HCT116 (cell line): ENCODE measurements around the gene PIM3. TPM values are rescaled to one million over a fixed set of nuclear protein-coding genes. Genes with fewer than 3 reads are reported as not detected.

Experiments
- ATAC-seq: fragments of 200-7000 bp; cut with Tn5 transposase; 2 replicates; pipeline ENCODE4 v1.9.1; 2020; ENCODE audit warnings: mild to moderate bottlenecking, moderate library complexity
- BruUV-seq: library from RNA; stranded (reverse); fragments of 400-500 nt; replicated peaks from 2 replicates; lab custom pipeline; 2021; lab: Mats Ljungman, UMichigan
- CTCF ChIA-PET: fragments of 300-600 bp; sonication (Branson Sonifier 250); formaldehyde crosslinking; loops from one replicate; lab custom pipeline; 2021; ENCODE audit warnings: antibody characterized with exemption; lab: Charles Lee
- POLR2A ChIA-PET: fragments of 300-600, 350-600 bp; sonication (Branson Sonifier 250); formaldehyde crosslinking; loops from one replicate; lab custom pipeline; 2021; ENCODE audit warnings: antibody characterized with exemption; lab: Charles Lee
- RAD21 ChIA-PET, 2 experiments: fragments of 300-600 bp; sonication (Branson Sonifier 250); formaldehyde crosslinking; loops; one replicate each; lab custom pipeline; 2023; ENCODE audit warnings: low total read pairs in 2 of 2; ENCODE audit not compliant: uncharacterized antibody in 2 of 2, unreplicated experiment in 2 of 2, low non-redundant PET in 1 of 2; lab: Charles Lee
- DNase-seq: peaks from one replicate; pipeline ENCODE4 v3.0.0-alpha.2; 2010; ENCODE audit warnings: low read depth, low spot score
- H2AFZ ChIP-seq: fragments of 200-600 bp; shearing (Covaris generic), sonication (generic); 2 replicates; pipeline ENCODE4 v1.6.1; 2017; ENCODE audit warnings: low read depth, mixed run types, mixed read lengths, antibody characterized with exemption, low read length; ENCODE audit not compliant: poor library complexity, severe bottlenecking
- H3K27ac ChIP-seq: 2 replicates; pipeline ENCODE4 v1.5.1; 2012; ENCODE audit warnings: low read depth, low read length
- H3K27me3 ChIP-seq: fragments of 200-600 bp; sonication (generic); 2 replicates; pipeline ENCODE4 v1.6.1; 2016; ENCODE audit warnings: mixed run types, low read length, mixed read lengths; ENCODE audit not compliant: insufficient read depth
- H3K36me3 ChIP-seq, 2 experiments: fragments of 200-500 bp in 1 of 2; fragments of 200-600 bp in 1 of 2; sonication (Bioruptor generic) in 1 of 2; sonication (generic) in 1 of 2; 2 replicates each; pipeline versions ENCODE4 v1.5.1 to v1.6.1; 2014 to 2016; ENCODE audit warnings: low read length in 2 of 2, inconsistent platforms in 1 of 2, mixed read lengths in 1 of 2, mixed run types in 1 of 2; ENCODE audit not compliant: insufficient read depth in 2 of 2, control insufficient read depth in 1 of 2
- H3K4me1 ChIP-seq, 2 experiments: fragments of 200-600 bp in 1 of 2; sonication (generic) in 1 of 2; 2 replicates each; pipeline versions ENCODE4 v1.5.1 to v1.6.1; 2012 to 2017; ENCODE audit warnings: low read length in 2 of 2, inconsistent platforms in 1 of 2, mild to moderate bottlenecking in 1 of 2, mixed read lengths in 1 of 2, mixed run types in 1 of 2, moderate library complexity in 1 of 2; ENCODE audit not compliant: insufficient read depth in 2 of 2, control insufficient read depth in 1 of 2
- H3K4me2 ChIP-seq: fragments of 200-600 bp; sonication (generic); 2 replicates; pipeline ENCODE4 v1.6.1; 2017; ENCODE audit warnings: mixed run types, low read length, mixed read lengths
- H3K4me3 ChIP-seq, 2 experiments: fragments of 200-600 bp in 1 of 2; sonication (generic) in 1 of 2; replicated peaks in 1 of 2; 2 replicates each; pipeline ENCODE4 v1.5.1; 2011 to 2016; ENCODE audit warnings: low read length in 2 of 2, control low read depth in 1 of 2, low read depth in 1 of 2, mild to moderate bottlenecking in 1 of 2, mixed read lengths in 1 of 2, mixed run types in 1 of 2
- H3K79me2 ChIP-seq: fragments of 200-600 bp; sonication (generic); 2 replicates; pipeline ENCODE4 v1.6.1; 2017; ENCODE audit warnings: mild to moderate bottlenecking, mixed run types, low read length, moderate library complexity, mixed read lengths; ENCODE audit not compliant: insufficient read depth
- H3K9ac ChIP-seq: fragments of 200-600 bp; sonication (generic); 2 replicates; pipeline ENCODE4 v1.6.1; 2016; ENCODE audit warnings: low read length, mixed read lengths
- H3K9me2 ChIP-seq: fragments of 200-600 bp; sonication (generic), shearing (Covaris generic); 2 replicates; pipeline ENCODE4 v1.6.1; 2017; ENCODE audit warnings: mixed run types, mild to moderate bottlenecking, moderate library complexity; ENCODE audit not compliant: insufficient read depth
- H3K9me3 ChIP-seq, 2 experiments: fragments of 200-500 bp in 1 of 2; fragments of 200-600 bp in 1 of 2; sonication (Bioruptor generic) in 1 of 2; sonication (generic) in 1 of 2; 2 replicates each; pipeline ENCODE4 v1.6.1; 2014 to 2017; ENCODE audit warnings: low read length in 2 of 2, mixed read lengths in 2 of 2, inconsistent platforms in 1 of 2, low read depth in 1 of 2, mild to moderate bottlenecking in 1 of 2, mixed run types in 1 of 2, moderate library complexity in 1 of 2; ENCODE audit not compliant: control insufficient read depth in 1 of 2, insufficient read depth in 1 of 2
- H4K20me1 ChIP-seq: fragments of 200-600 bp; sonication (generic), shearing (Covaris generic); 2 replicates; pipeline ENCODE4 v1.6.1; 2017; ENCODE audit warnings: mixed run types, mild to moderate bottlenecking, moderate library complexity; ENCODE audit not compliant: insufficient read depth
- ATF3 ChIP-seq: IDR thresholded peaks from 2 replicates; pipeline ENCODE4 v1.6.1; 2012
- CBX3 ChIP-seq: IDR thresholded peaks from 2 replicates; pipeline ENCODE4 v1.6.1; 2012; ENCODE audit warnings: low read depth
- CEBPB ChIP-seq: IDR thresholded peaks from 2 replicates; pipeline ENCODE4 v1.6.1; 2012; ENCODE audit warnings: low read depth
- EGR1 ChIP-seq: IDR thresholded peaks from 2 replicates; pipeline ENCODE4 v1.6.1; 2012; ENCODE audit warnings: low read depth
- ELF1 ChIP-seq: IDR thresholded peaks from 2 replicates; pipeline ENCODE4 v1.6.1; 2012; ENCODE audit warnings: low read depth, borderline replicate concordance
- EZH2 ChIP-seq: fragments of 200-600 bp; sonication (generic); IDR thresholded peaks from 2 replicates; pipeline ENCODE4 v1.6.1; 2017; ENCODE audit warnings: antibody characterized with exemption, mixed run types
- EZH2phosphoT487 ChIP-seq: fragments of 200-600 bp; IDR thresholded peaks from 2 replicates; pipeline ENCODE4 v1.6.1; 2018; ENCODE audit warnings: antibody characterized with exemption, borderline replicate concordance
- FOSL1 ChIP-seq: IDR thresholded peaks from 2 replicates; pipeline ENCODE4 v1.6.1; 2012; ENCODE audit warnings: low read depth
- JUND ChIP-seq: IDR thresholded peaks from 2 replicates; pipeline ENCODE4 v1.6.1; 2012
- POLR2A ChIP-seq: IDR thresholded peaks from 2 replicates; pipeline ENCODE4 v1.7.0; 2011; ENCODE audit warnings: borderline replicate concordance; ENCODE audit not compliant: insufficient read depth, insufficient read length; ENCODE audit errors: extremely low read depth
- ZFX ChIP-seq: fragments of 450-650 bp; IDR thresholded peaks from 2 replicates; pipeline ENCODE4 v1.6.1; 2017
- ZNF274 ChIP-seq: fragments of 200-500 bp; sonication (Bioruptor generic); IDR thresholded peaks from 2 replicates; pipeline ENCODE4 v1.6.1; 2014; ENCODE audit warnings: mild to moderate bottlenecking, low read depth, low read length, inconsistent platforms
- intact Hi-C: fragments of 100-400 bp; cut with micrococcal nuclease; formaldehyde crosslinking; loops from 2 replicates; pipeline ENCODE4 v1.10.0; 2022
- total RNA-seq: library from RNA; stranded (reverse); gene quantifications from one replicate; pipeline ENCODE4 v1.2.1, GENCODE V29; 2021; ENCODE audit not compliant: unreplicated experiment
- TF ChIP-seq, protein P1 (sequence below): IDR thresholded peaks from 2 replicates; pipeline ENCODE4 v1.6.1; 2012; ENCODE audit warnings: low read depth
- TF ChIP-seq, protein P2 (sequence below), 3 experiments: fragments of 200-600 bp in 1 of 3; sonication (generic) in 1 of 3; IDR thresholded peaks in 2 of 3; conservative IDR thresholded peaks in 1 of 3; 2 replicates each; pipeline ENCODE4 v1.5.1; 2012 to 2017; ENCODE audit warnings: low read depth in 2 of 3, low read length in 2 of 3, antibody characterized with exemption in 1 of 3, borderline replicate concordance in 1 of 3, control low read depth in 1 of 3, mild to moderate bottlenecking in 1 of 3, mixed read lengths in 1 of 3, mixed run types in 1 of 3, moderate library complexity in 1 of 3; ENCODE audit not compliant: insufficient read depth in 1 of 3

PIM3 gene
- total RNA-seq, 1 experiment from 2014 or later, result 116 TPM

GRCh38 chr22:49994361-49995040 lies 33.9 kb downstream of the PIM3 start:
- no peak for ATAC-seq
- no TSS peak for BruUV-seq

More at GRCh38 chr22:49994361-49995040, 33.9 kb downstream of the PIM3 start:
- no peak overlapping the region for H2AFZ ChIP-seq
- no peak overlapping the region for H3K27ac ChIP-seq
- TF ChIP-seq EZH2 (no peak), CEBPB (no peak), POLR2A (no peak), FOSL1 (no peak), EGR1 (no peak), JUND (no peak), CBX3 (no peak), EZH2phosphoT487 (no peak), ELF1 (no peak), ZNF274 (no peak), ZFX (no peak), ATF3 (no peak)
- TF ChIP-seq, protein P1, sequence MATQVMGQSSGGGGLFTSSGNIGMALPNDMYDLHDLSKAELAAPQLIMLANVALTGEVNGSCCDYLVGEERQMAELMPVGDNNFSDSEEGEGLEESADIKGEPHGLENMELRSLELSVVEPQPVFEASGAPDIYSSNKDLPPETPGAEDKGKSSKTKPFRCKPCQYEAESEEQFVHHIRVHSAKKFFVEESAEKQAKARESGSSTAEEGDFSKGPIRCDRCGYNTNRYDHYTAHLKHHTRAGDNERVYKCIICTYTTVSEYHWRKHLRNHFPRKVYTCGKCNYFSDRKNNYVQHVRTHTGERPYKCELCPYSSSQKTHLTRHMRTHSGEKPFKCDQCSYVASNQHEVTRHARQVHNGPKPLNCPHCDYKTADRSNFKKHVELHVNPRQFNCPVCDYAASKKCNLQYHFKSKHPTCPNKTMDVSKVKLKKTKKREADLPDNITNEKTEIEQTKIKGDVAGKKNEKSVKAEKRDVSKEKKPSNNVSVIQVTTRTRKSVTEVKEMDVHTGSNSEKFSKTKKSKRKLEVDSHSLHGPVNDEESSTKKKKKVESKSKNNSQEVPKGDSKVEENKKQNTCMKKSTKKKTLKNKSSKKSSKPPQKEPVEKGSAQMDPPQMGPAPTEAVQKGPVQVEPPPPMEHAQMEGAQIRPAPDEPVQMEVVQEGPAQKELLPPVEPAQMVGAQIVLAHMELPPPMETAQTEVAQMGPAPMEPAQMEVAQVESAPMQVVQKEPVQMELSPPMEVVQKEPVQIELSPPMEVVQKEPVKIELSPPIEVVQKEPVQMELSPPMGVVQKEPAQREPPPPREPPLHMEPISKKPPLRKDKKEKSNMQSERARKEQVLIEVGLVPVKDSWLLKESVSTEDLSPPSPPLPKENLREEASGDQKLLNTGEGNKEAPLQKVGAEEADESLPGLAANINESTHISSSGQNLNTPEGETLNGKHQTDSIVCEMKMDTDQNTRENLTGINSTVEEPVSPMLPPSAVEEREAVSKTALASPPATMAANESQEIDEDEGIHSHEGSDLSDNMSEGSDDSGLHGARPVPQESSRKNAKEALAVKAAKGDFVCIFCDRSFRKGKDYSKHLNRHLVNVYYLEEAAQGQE, result no peak
- TF ChIP-seq, protein P2, sequence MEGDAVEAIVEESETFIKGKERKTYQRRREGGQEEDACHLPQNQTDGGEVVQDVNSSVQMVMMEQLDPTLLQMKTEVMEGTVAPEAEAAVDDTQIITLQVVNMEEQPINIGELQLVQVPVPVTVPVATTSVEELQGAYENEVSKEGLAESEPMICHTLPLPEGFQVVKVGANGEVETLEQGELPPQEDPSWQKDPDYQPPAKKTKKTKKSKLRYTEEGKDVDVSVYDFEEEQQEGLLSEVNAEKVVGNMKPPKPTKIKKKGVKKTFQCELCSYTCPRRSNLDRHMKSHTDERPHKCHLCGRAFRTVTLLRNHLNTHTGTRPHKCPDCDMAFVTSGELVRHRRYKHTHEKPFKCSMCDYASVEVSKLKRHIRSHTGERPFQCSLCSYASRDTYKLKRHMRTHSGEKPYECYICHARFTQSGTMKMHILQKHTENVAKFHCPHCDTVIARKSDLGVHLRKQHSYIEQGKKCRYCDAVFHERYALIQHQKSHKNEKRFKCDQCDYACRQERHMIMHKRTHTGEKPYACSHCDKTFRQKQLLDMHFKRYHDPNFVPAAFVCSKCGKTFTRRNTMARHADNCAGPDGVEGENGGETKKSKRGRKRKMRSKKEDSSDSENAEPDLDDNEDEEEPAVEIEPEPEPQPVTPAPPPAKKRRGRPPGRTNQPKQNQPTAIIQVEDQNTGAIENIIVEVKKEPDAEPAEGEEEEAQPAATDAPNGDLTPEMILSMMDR (IDR thresholded peaks at IDR 0.05 in 2 of 3, conservative IDR thresholded peaks at IDR 0.05 in 1 of 3; ENCODE audit: borderline replicate concordance in 1 of 3, insufficient read depth in 1 of 3, low read depth in 2 of 3, low read length in 2 of 3), result no peak
- H3K4me3 ChIP-seq, result no peak overlapping the region
- intact Hi-C loops, result no loop called here
- H3K36me3 ChIP-seq, result no peaks in the 10 kb centered on the region
- DNase-seq, result no peak
- H3K9ac ChIP-seq, result no peak overlapping the region
- ChIA-PET RAD21 (no interaction called here), POLR2A (no interaction called here), CTCF (interaction anchor here (1.5 to 2.3 kb wide), 2 partner anchors 63 to 64 kb away, joined by 6 to 8 read pairs; no protein-coding TSS in a partner anchor)
- no peaks in the 10 kb centered on the region for H3K79me2 ChIP-seq
- 0 out of 4 replicates have a peak, but pooled peaks cover 4 to 6% of the 10 kb centered on the region in 2 experiments for H3K9me3 ChIP-seq
- no peaks in the 10 kb centered on the region for H3K9me2 ChIP-seq
- no peaks in the 10 kb centered on the region for H3K27me3 ChIP-seq
- H3K4me1 ChIP-seq, result peaks cover 0 to 14% of the 10 kb centered on the region in 2 experiments; a peak in 1 of 4 replicates
- H4K20me1 ChIP-seq, result no peaks in the 10 kb centered on the region
- no peak overlapping the region for H3K4me2 ChIP-seq
